ENCODE data around the gene RFNG.

The RFNG gene

GRCh38 chr17:82015311-82015971 lies 36.2 kb downstream of the RFNG start:
- no peak for DNase-seq (ENCODE audit: low read depth in 2 of 2, low spot score in 1 of 2)

GRCh38 chr17:82014971-82015310 lies 36.7 kb downstream of the RFNG start:
- no peak for DNase-seq (ENCODE audit: low read depth in 2 of 2, low spot score in 1 of 2)

- DNase-seq (ENCODE audit: low read depth in 2 of 2, low spot score in 1 of 2): no peak
Observed at GRCh38 chr17:82014432-82014831, 37.2 kb downstream of the RFNG start.

- DNase-seq (ENCODE audit: low read depth in 2 of 2, low spot score in 1 of 2): no peak
Observed at GRCh38 chr17:82013772-82014321, 37.8 kb downstream of the RFNG start.

GRCh38 chr17:82013341-82013740 lies 38.3 kb downstream of the RFNG start:
- DNase-seq (ENCODE audit: low read depth in 2 of 2, low spot score in 1 of 2): no peak

- no peak for DNase-seq (ENCODE audit: low read depth in 2 of 2, low spot score in 1 of 2)
Observed at GRCh38 chr17:82012640-82013295, 38.8 kb downstream of the RFNG start.

GRCh38 chr17:82012261-82012639 lies 39.4 kb downstream of the RFNG start:
- DNase-seq (ENCODE audit: low read depth in 2 of 2, low spot score in 1 of 2): no peak

GRCh38 chr17:82011617-82012187 lies 39.9 kb downstream of the RFNG start:
- no peak for DNase-seq (ENCODE audit: low read depth in 2 of 2, low spot score in 1 of 2)

GRCh38 chr17:82010575-82011525 lies 40.8 kb downstream of the RFNG start:
- no peak for DNase-seq (ENCODE audit: low read depth in 2 of 2, low spot score in 1 of 2)

- DNase-seq (ENCODE audit: low read depth in 2 of 2, low spot score in 1 of 2): no peak
Observed at GRCh38 chr17:82009413-82009812, 42.2 kb downstream of the RFNG start.

- no peak for DNase-seq (ENCODE audit: low read depth in 2 of 2, low spot score in 1 of 2)
Observed at GRCh38 chr17:82008941-82009405, 42.6 kb downstream of the RFNG start.

- no peak for DNase-seq (ENCODE audit: low read depth in 2 of 2, low spot score in 1 of 2)
Observed at GRCh38 chr17:82008258-82008940, 43.2 kb downstream of the RFNG start.

- DNase-seq (ENCODE audit: low read depth in 2 of 2, low spot score in 1 of 2): no peak
Observed at GRCh38 chr17:82007495-82008257, 43.9 kb downstream of the RFNG start.

GRCh38 chr17:82007228-82007494 lies 44.5 kb downstream of the RFNG start:
- no peak for DNase-seq (ENCODE audit: low read depth in 2 of 2, low spot score in 1 of 2)

- no peak for DNase-seq (ENCODE audit: low read depth in 2 of 2, low spot score in 1 of 2)
Observed at GRCh38 chr17:82006468-82007227, 45.0 kb downstream of the RFNG start.

- no peak for DNase-seq (ENCODE audit: low read depth in 2 of 2, low spot score in 1 of 2)
Observed at GRCh38 chr17:82005701-82006348, 45.8 kb downstream of the RFNG start.

GRCh38 chr17:82004517-82005455 lies 46.8 kb downstream of the RFNG start:
- DNase-seq (ENCODE audit: low read depth in 2 of 2, low spot score in 1 of 2): no peak

Measured in stimulated activated CD8-positive, alpha-beta memory T cell treated with anti-CD3 and anti-CD28 coated beads, Interleukin-4, amount 100 ng/mL, for 1 hour (primary cell).